NCI-H345 treated with DMSO at 0.1 percent for 48 hours (cell line): ENCODE results near the gene TCAF1.
"Not testable (repeated sequence)": the region's sequence is repeated elsewhere in the genome, so short reads cannot be mapped to it uniquely, and the experiment has no call there.

Experiments
- DNase-seq: peaks from one replicate; lab custom pipeline; 2025; ENCODE audit not compliant: unreplicated experiment; lab: John Stamatoyannopoulos, UW

The TCAF1 gene

GRCh38 chr7:143902332-143902899 lies 440 bp upstream of the TCAF1 start:
- no peak for DNase-seq

DNA sequence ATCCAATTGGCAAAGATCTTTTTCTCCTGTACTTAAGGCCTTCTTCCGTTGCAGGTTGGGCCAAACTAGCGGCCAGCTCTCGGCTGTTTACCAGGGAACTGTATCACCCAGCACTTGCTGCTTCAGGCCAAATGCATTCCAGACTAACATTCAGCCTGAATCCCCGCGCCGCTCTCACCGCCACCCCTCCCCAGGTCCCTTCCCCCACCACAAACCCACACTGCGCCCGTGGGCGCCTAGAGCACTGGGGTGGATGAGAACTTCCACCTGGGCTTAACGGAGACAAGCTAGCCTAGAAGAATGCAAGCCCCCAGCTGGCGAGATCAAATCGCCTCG lies 676 bp downstream of the TCAF1 start:
- DNase-seq, result peak; percentile 54

- DNase-seq, result no peak
These were observed 1.7 kb downstream of the TCAF1 start for GRCh38 chr7:143900230-143900766.

- DNase-seq, result no peak
These were observed 3.2 kb downstream of the TCAF1 start for GRCh38 chr7:143898810-143899209.

DNA sequence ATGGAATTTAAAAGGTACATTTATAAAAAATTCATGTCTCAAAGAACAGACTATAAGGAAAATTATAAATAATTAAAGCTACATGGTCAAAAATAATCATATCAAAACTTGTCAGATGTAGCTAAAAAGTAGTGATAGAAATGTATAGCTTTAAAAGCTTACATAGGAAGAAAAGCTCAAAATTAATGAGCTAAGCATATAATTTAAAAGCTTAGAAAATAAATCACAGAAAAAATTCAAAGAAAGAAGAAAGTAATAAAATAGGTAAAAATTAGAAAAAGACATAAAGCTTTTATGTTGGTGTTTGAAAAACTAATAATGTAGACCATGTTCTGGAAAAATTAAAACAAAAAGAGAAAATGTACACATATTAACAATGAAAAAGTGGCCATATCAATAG lies 5.3 kb downstream of the TCAF1 start:
- no peak for DNase-seq

DNA sequence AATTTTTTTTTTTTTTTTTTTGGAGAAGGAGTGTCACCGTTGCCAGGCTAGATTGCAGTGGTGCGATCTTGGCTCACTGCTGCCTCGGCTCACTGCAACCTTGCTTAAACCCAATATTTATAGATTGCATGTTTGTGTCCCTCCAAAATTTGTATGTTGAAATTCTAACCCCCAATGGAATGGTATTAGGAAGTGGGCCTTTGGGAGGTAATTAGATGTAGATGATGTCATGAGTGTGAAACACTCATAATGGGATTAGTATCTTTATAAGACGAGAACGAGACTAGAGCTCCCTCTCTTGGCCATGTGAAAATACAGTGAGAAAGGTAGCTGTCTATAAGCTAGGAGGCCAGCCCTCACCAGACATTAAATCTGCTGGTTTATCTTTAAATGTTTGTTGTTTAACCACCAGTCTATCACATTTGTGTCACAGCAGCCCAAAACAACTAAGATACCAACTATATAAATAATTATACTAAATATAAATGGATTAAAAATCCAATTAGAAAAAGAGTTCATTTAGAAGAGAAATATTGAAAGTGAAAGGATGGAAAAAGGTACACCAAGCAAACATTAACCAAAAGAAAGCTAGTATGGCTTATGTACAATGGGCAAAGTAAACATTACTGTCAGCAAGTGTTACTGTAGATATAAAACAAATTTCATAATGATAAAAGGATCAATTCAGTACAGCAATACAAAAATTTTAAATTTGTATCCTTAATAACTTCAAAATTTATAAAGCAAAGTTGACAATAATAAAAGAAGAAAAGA lies 9.3 kb downstream of the TCAF1 start:
- no peak for DNase-seq

DNA sequence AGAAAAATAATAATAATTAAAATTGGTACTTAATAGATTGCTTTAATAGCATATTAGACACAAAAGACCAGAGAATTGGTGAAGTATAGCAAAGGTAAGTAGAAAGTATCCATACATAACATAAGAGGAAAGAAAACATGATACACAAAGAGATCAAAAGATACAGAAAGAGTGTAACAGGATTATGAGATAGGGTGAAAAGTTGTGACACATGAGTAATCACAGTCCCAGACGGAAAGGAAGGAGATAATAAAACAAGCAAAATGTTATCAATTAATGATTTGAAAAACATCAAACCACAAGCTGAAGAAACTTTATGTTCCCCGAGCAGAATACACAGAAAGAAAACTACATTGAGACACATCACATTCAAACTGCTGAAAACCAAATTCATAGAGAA lies 10.5 kb downstream of the TCAF1 start:
- no peak for DNase-seq

DNA sequence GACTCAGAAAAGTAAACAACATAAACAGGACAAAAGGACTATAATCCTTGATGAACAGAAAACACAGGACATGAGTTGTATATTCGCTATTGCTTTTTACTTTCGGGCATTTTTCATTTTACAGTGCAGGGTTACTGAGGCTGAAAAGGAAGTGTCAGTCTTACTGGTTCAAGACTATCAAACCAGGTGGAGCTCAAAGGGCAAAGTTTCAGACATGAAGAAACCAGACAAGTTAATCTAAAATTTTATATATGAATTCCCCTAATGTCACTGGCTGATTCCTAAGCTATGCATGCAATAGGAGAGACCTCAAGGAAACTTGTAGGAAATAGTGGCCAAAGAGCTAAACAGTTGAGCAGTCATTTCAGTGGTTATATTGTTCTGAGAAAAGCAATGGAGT lies 11.4 kb downstream of the TCAF1 start:
- DNase-seq, result no peak

DNA sequence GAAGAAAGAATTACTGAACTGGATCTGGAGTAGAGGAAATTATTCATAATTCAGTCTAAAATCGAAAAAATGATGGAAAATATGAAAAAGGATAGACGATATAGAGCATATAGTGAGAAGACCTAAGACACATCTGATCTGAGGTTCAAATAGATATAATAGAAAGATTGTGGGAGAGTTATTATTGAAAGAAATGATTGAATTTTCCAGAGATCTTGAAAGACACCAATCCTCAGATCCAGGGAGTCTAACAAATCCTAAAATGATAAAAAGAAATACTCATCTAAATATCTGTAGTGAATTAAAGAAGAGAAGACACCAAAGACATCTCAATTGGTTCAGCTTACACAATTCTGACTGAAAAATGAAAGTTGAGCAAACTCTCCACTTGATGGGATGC lies 12.9 kb downstream of the TCAF1 start:
- DNase-seq, result no peak

DNA sequence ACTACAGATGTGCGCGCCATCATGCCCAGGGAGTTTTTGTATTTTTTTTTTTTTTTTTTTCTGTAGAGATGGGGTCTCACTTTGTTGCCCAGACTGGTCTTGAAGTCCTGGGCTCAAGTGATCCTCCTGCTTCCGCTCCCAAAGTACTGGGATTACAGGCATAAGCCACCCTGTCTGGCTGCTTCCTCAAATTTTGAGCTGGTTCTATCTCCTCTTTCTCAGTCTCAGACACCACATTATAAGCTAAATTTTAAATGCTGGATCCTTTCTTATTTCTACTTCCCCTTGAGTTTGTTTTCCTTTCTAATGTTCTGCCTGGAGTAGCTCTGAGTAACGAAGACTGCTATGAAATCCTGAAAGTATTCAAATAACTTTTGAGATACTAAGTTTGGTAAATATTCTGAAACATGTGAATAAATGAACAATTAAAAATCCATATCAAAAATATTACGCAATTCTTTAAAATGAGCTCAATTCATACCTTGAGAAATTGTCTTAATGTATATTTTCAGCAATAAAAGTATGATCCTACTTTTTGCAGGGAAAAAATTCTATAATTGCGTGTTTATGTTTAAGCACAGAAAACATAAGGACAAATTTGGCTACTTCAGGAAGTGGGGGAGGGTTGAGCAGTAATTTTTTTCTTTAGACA lies 15.0 kb downstream of the TCAF1 start:
- no peak for DNase-seq

- DNase-seq, result no peak
These were observed 16.0 kb downstream of the TCAF1 start for GRCh38 chr7:143885951-143886350.

- DNase-seq, result no peak
These were observed 16.9 kb downstream of the TCAF1 start for GRCh38 chr7:143884969-143885559.

GRCh38 chr7:143884241-143884968 lies 17.6 kb downstream of the TCAF1 start:
- DNase-seq, result no peak

- peak; percentile 90 for DNase-seq
These were observed 19.3 kb downstream of the TCAF1 start for GRCh38 chr7:143882604-143883078.

DNA sequence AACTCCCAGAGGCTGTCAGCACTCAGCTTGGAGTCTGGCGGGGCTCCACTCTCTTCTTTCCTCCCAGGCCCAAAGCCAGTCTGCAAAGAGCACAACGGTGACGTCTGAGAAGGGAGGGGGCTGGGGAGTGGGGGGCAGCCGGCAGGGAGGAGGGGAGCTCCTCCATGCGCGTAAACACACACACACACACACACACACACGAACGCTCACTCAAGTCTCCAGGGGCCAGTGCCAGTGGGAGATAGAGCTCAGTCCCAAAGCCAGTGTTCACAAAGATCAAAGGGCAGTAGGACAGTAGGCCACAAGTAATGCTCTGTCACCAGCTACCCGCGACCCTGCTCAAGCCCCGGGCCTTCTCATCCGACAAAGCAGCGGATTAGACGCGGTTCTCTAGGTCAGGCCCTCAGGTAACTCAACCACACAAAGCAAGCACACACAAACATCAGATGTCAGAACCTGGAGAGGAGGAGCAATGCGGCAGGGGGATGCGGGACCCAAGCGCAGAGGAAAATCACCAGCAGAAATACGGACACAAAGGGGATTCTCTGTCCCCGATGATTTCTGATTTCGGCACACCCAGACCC lies 19.9 kb downstream of the TCAF1 start:
- DNase-seq, result peak; percentile 41

DNA sequence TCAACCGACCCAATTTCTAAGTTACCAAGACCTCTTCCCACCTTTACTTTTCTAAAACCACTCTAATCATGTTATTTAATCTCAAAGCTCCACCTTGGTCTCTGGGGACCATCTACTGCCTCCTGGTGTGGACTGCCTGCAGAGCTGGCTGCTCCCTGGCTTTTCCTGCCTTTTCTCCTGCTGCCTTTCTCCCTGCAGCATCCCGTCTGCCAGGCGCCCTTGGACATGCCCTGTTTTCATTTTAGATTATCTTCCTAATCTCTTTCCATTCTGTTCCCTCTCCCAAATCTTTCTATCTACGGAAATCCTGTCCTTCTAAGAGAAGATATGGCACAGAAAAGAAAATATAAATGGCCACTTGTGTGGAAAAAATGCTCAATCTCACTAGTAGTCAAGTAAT lies 23.1 kb downstream of the TCAF1 start:
- DNase-seq, result no peak

DNA sequence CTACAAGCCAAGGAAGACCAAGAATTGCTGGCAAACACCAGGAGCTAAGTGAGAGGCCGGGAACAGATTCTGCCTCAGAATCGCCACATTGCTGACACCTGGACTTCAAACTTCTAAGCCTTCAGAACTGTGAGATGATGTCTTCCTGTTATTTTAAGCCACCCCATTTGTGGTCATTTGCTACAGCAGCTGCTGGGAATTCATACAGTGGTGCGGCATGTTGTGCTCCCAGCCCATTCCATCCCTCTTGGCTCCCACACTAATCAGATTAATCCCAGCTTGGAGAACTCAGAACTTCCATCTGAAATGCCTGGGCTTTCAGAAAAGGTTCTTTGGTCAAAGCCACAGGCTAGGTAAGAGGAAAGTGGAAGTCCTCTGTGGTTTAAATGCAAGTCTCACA lies 24.9 kb downstream of the TCAF1 start:
- no peak for DNase-seq

DNA sequence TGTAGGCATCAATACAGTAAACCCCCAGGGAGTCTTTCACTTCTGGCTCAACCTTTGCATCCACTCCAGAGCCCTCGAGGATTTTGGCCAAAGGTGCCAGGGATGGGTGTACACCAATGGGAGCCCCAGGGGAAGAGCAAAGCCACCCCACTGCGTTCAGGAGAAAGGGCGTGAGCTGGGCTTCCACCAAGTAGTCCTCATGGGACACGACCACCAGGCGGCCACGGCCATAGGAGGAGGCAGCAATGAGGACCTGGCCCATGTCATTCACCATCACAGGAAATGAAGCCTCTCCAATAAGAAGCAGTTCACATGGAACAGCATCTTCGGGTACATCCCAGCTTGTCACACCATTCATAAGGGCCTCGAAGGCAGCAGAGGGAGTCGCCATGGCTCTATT lies 25.8 kb downstream of the TCAF1 start:
- DNase-seq, result no peak

DNA sequence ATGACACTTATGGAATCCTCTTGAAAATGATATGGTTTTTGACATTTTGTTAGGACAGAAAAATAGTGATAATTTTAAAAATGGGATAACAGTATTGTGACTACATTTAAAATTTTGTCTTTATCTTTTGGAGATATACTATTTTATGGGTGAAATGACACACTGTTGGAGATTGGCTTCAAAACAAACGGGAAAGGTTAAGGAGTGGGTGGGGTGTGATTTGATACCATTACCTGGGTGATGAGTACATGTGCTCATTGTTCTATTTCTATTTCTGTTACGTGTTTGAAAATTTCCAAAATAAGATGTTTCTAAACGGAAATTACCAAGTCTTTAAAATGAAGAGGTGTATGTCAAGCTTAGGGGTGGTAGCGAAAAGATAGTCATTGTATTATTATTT lies 28.7 kb downstream of the TCAF1 start:
- not testable (repeated sequence) for DNase-seq

DNA sequence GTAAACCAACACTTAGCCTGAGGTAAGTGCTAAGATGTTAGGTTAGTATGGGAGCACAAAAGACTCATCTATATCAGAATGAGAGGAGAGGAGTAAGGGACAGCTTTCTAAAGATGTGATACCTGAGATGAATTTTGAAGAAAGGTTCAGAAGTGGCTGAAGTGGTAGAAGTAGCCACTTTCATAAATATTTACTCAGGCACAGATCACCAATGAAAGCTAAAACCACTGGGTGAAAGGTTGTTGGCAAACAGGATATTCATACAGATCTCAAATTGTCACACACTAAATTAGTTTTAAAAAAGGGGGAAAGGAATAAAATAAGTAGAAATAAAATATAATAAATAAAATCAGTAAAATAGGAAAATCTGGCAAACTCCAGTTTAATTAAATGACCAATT lies 30.4 kb downstream of the TCAF1 start:
- DNase-seq, result not testable (repeated sequence)

DNA sequence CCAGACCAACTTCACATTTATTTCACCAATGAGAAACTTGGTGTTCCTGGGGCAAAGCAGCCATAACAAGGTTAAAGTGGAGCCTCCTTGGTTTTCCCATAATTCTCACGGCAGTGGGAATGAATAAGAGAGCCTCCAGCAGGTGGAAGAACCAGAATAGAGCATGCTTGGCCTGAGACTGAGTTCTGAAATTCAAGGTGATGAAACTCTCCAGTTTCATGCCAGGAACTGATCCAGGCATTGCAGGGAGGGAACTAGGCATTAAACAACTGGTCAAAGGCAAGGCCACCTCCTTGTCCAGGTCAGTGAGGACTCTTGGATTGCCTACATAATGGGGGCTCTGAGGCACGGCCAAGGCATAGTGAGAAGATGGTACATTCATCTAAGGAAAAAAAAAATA lies 44.0 kb downstream of the TCAF1 start:
- not testable (repeated sequence) for DNase-seq
